ENCODE data around the gene FAM131A. TPM values are rescaled to one million over a fixed set of nuclear protein-coding genes. Genes with fewer than 3 reads are reported as not detected.

Gene FAM131A
- total RNA-seq, 1 donor from 2014 or later: 6.7 TPM

DNA sequence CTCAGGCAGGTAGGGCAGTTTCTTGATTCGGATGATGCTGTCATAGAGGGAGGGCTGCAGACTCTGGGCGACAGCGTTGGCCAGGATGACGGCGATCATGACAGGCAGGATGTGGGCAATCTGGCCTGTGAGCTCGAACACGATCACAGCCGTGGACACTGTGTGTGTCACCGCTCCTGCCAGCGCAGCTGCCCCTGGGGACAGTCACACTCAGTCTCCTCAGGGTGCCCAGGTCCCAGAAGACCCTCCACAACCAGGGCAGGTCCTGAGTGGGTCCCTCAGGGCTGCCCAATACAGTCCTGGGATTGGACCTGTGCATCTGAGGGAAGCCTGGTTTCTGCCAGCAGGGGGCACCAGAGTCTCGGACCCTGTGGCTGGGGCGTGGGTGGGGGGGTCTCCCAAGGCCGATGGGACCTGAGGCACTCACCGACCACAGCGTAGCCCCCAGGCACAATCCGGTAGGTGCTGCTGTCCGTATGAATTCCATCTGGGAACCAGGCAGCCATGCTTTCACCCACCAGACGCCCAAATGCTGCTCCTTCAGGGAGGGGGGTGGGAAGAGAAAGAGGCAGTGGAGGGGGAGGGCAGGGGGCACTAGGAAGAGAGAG, 16.8 kb downstream of the FAM131A start:
- intact Hi-C loops (cut with micrococcal nuclease): no loop called here

DNA sequence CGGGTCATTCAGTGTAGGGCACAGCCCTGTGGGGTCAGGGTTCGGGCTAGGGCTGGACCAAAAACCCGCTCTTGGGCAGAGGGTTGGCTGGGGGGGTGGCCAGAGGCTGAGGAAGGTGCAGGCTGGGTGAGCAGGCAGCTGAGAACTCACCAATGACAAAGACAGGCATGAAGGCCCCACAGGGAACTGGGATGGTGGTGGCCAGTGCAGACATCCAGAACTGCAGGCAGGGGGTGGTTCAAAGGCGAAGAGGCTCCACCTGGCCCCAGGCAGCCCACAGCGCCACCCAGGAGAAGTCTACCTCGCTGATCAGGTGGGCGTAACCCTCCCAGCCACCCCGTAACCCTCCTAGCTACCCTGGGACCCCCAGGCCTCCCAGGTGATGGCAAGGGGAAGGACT, 17.4 kb downstream of the FAM131A start:
- intact Hi-C loops (cut with micrococcal nuclease): no loop called here

DNA sequence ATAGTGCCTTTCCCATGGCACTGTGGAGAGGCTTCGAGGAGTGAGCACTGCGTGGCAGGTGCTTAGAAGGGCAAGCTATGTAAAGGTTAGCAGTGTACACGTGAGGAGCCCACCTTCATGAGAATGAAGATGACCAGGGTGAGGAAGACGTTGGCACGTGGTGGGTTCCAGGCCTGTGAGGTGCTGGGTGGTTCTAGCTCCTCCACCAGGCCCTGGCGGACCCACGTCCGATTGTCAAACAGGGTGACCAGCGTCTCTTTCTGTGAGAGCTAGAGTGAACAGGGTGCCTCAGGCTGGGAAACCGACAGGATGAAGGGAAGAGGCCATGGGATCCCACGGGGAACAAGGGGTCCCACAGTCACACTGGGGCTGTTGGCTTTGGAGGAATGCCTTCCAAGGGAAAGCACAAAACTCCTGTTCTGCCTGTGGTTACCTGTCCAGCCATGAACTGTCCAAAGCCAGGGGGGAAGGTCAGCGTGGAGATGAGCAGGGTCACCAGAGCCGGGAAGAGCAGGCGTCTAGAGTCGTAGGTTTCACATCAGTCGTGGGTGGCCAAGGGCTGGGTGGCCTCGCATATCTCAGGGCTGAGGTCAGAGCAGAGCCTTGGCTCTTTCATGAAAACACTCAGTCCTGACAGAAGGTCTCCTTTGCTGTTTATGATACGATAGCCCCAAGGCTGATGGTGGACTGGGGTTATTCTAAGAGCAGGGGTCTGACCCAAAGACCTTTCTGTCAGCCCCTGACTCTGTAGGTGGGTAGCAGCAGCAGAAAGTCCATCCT, 18.1 kb downstream of the FAM131A start:
- intact Hi-C loops (cut with micrococcal nuclease): no loop called here

DNA sequence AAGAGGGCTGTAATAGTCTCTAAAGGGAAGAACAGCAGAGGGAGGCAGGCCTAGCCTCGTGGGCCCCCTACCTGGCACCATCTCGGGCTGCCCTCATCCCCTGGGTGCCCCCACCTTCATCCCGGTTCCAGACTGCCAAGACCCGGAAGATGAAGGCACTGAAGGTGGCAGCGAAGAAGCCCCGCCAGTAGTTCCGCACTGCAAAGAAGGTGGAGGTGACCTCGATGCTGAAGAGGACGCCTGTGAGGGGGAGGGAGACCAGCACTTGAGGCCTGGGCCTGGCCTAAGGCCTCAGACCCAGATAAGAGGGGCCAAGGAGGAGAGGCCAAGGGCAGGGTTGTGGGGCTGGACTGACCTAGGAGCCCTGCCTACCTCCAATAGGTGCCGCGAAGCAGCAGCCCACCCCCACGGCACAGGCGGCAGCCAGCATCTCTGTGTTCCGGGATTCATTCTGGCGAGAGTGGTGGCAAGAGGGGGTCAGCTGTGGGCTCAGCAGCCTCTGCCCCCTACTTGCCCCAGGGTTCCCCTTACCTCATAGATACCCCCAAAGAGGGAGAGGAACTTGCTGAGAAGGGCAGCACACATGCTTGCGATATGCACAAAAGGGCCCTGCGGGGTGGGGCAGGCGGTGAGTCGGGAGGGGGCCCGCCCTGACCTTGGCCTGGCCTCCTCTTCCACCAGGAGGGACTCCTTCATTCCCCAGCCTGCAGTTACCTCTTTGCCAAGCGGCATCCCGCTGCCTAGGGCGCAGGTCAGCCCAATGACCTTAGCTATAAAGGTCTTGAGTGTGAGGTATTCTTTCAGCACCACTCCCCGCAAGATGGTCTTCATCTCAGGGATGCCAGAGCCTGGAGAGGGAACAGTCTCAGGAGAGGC, 20.1 kb downstream of the FAM131A start:
- intact Hi-C loops (cut with micrococcal nuclease): no loop called here

DNA sequence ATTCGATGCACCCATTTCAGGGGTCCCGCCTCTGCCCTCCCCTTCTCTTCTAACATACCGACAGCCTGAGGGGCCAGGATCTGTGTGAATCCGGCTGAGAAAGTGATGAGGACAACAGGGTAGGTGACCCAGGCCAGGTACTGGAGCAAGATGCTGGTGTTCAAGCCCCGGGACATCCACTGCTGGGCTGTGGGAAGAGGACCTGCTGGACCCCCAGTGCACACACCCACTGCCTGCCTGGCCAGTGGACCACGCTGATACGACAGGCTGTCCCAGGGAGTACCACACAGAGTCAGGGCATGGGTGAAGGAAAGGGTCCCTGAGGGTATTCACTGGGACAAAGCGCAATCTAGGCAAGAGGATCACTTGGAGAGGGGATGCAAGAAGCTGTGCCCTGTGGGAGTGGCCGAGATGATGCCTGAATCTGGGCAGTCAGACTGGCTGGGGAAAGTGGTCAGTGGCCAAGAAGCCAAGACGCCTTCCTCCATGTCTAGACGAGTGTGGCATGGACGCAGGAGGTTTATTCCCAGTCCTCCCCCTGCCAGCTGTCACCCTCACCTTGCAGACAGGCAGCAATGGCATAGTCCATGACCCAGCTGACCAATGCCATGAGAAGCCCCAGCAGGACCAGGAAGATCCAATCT, 20.8 kb downstream of the FAM131A start:
- intact Hi-C loops (cut with micrococcal nuclease): no loop called here

DNA sequence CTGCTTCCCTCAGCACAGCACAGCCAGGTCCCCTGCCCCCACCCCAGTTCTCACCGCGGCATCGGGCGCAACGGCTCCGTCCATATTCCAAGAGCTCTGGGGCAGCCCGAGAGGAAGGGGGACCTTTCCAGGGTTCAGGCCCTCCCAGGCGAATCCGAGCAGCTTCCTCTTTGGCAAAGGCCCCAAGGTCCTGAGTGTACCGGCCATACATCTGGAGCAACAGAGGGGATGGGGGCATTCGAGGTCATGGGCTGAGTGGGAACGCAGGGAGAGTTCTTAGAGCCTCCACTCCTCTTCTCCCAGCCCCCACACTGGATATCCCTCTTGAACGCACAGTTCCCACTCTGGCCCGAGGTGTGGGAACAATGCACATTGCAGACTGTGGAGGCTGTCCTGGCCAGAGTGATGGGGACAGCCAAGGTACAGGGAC, 21.5 kb downstream of the FAM131A start:
- intact Hi-C loops (cut with micrococcal nuclease): no loop called here

DNA sequence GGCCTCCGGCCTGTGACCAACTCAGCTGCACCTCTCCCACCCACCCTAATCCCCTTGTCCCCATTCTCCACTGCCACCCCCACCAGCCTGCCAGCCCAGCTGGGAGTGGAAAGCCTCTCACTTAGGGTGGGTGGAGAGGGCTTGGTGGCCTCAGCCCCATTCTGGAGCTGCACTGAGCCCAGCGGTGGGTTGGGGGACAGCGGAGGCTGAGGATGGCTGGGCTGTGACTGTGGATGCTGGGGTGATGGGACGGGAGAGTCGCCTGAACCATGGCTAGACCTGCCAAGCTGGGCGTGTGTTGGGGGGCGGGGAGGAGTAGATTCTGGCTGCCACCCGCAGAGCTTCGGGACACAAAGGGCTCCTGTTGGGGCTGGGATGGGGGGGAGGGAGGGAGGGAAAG, 22.2 kb downstream of the FAM131A start:
- intact Hi-C loops (cut with micrococcal nuclease): loop anchor here (5.0 kb wide), 1 partner anchor 353 kb away; the partner anchor contains the start of gene MAGEF1

DNA sequence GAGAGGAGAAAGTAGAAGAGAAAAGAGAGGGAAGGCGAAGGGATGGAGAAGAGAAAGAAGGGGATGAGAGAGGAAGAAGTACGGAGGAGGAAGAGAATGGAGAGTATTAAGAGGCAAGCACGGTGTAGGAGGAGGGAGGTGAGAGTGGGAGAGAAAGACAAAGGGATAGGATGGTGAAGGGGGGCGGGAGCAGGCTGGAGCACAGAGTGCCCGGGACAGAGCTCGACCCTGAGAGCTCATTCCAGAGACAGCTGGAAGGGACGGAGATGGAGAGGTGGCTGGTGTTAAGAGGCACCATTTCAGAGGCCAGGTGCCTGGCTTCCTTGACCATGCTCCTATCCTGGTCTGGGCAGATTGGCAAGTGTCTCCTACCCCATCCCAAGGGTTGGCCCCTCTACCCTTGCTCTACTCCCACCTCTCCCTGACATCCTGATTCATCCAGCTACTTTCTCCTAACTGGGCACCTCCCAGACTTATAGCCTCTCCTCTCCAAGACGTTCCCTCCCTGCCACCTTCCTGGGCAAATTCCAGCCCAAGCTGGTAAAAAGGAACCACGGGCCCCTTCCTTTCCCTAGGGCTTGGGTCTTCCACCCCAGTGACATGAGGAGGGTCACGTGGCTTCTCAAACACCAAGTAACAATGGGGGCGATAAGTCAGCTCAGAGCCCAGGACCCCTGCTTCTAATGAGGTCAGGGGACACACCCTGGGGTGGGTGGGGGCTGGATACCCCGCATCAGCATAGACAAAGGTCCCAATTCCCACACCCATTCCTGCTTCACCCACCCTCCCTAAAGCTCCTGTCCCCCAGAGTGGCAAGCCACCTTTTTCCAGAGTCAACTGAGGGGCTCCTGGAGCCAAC, 22.9 kb downstream of the FAM131A start:
- intact Hi-C loops (cut with micrococcal nuclease): loop anchor here (5.0 kb wide), 1 partner anchor 352 kb away; the partner anchor contains the start of gene MAGEF1

DNA sequence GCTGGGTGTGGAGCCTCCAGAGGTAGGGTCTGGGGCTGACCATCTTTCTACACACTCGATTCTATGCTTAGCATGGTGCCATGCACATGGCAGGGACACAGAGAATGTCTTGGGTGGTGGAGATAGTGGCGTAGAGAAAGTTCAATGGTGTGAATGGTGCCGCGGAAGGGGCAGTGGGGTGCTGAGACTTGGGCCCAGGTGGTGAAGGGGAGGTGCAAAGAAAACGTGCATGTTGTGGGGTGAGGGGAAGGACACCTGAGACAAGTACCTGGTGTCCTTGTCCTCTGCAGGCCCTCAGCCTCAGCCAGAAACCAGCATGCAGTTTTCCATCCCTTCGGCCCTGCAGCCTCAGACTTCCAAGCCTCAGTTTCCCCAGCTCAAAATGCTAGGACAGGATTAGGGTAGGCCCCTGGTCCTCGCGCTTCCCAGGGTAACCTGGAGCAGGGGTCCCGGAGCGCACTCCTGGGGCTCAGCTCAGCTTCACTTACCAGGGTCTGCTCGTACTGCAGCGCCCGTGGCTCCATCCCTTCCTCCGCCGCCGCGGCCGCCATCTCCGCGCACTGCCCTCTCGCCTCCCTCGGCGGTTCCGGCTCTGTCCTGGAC, 23.6 kb downstream of the FAM131A start:
- intact Hi-C loops (cut with micrococcal nuclease): loop anchor here (5.0 kb wide), 1 partner anchor 351 kb away; the partner anchor contains the start of gene MAGEF1

DNA sequence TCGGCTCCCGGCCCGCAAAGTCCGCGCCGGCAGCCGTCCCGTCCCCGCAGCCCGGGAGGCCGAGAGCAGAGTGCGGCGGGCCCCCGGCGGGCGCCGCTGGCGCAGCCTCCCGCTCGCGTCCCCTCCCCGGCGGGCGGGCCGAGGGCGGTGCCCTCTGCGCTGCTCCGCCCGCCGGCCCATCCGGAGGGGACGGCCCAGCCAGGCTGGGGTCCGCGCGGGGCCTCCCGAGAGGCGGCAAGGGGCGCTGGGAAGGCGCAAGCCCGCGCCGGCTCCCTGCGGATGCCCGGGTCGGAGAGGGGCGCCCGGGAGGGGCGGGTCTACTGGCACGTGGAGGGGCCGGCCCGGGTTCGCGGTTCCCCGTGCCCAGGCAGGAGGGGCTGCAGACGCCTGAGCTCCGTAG, 24.1 kb downstream of the FAM131A start, which contains the start of the genes CLCN2 and POLR2H:
CLCN2 (minus strand) TSS at position 74 of the 400 bp plus-strand sequence. CDS start 126 bp downstream, outside the sequence.
POLR2H (plus strand) TSS at position 179 of the 400 bp plus-strand sequence. CDS start 1,783 bp downstream, outside the sequence.
- intact Hi-C loops (cut with micrococcal nuclease): loop anchor here (5.0 kb wide), 1 partner anchor 351 kb away; the partner anchor contains the start of gene MAGEF1

DNA sequence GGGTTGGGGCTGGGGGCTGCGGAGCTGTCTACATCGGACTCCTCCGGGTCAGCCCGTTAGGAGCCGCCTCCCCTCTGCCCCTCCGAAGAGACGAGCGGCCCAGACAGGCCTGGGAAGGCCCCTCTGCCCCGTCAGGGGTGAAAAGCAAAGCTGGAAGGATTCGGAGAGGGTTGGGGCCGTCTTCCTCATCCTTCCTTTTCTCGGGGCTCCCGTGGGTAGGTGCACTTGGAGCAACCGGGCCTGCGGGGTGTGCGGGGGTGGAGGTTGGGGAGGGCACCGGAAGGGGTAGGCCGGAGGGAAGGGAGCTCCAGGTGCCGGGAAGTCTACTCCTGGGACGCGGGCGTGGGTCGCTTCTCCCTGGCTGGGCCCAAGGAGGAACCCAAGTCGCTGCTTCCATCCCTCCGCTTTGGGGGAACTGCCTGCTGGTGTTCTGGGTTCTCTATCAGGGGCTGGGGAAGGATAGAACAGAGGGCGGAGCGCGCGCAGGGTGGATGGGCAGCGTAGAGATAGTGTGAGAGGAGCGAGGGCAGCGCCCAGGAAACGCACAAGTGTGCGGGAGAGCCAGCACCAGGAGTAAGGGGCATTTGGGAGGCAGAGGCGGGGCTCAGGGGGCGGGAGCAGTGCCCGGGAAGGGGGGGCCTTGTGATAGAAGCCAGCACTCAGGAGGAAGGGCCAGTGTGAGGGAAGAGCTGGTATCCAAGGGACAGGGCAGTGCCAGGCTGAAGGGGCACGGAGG, 24.7 kb downstream of the FAM131A start:
- intact Hi-C loops (cut with micrococcal nuclease): loop anchor here (2.0 to 5.0 kb wide), 5 partner anchors 151 to 1569 kb away; partner anchors contain the start of genes ATP11B, MAGEF1 and PARL

DNA sequence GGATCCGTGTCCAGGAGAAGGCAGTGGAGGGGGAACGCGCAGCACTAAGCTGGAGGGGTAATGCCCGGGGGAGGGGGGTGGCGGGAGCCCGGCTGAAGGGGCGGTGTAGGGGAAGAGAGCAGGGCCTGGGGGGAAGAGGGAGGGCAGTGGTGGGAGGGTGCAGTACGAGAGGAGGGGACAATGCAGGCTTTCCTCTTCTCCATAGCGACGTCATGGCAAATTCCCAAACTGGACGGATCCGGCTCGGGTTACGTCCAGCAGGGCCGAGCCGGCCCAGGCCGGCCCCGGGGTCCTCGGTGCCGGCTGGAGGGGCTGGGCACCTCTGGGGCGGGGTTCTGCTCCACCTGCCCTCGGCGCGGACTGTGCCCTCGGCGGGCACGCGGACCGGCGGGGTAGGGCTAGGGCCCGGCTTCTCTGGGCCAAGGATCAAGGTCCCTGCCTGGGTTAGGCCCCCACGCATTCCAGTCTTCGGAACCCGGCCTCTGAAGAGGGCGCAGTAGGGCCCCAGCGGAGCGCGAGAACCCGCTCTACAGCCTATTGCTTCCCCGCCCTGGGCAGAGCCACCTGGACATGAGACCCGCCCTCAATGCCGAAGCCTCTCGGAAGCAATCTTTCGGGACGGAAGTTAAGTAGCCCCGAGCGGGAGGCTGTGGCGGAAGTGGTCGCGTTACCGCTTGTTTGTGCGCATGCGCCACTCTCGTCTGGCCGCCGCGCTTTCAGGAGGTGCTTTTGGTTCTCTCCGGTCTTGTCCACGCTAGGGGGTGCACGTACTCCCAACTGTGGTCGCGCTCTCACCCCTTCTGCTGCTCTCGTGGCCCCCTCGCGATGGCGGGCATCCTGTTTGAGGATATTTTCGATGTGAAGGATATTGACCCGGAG, 25.5 kb downstream of the FAM131A start:
- intact Hi-C loops (cut with micrococcal nuclease): loop anchor here (1.0 to 5.0 kb wide), 16 partner anchors 28 to 1570 kb away; partner anchors contain the start of genes ABCC5, ABCF3, AP2M1 and ATP11B

DNA sequence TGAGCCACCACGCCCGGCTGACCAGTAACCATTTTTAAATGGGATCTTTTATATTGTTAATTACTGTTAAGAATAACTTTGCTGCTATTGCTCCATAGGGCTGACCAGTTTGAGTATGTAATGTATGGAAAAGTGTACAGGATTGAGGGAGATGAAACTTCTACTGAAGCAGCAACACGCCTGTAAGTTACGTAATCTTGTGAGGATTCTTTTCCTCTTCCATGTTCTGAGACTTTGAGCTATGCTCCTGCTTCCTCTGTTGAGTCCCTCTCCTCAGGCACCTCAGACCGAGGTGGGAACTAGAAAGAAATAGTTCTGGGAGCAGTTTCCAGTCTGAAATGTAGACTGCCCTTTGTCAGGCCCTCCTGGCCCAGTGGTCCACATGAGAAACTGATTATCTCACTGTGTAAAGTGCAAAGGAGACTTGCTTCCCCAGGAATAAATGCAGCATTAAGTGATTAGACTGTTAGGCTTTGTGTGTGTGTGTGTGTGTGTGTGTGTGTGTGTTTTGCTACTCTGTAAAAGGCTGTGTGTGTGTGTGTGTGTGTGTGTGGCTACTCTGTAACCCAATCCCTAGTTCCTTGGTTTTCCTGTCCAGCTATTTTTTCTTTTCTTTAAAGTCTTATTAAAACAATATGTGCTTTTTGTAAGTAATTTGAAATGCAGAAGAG, 29.4 kb downstream of the FAM131A start:
- intact Hi-C loops (cut with micrococcal nuclease): no loop called here

DNA sequence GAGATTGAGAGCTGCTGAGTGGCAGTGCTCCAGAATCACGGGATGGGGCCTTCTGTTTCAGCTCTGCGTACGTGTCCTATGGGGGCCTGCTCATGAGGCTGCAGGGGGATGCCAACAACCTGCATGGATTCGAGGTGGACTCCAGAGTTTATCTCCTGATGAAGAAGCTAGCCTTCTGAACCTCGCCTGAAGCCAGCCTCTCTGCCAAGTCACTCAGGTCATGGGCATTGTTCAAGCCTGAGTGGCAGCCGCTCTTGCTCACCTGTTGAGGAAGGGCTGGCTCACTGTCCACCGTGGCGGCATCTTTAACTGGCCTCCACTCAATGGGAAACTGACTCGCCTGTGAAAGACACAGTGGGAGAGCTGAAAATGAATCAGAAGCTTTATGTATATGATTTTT, 30.7 kb downstream of the FAM131A start:
- intact Hi-C loops (cut with micrococcal nuclease): no loop called here

DNA sequence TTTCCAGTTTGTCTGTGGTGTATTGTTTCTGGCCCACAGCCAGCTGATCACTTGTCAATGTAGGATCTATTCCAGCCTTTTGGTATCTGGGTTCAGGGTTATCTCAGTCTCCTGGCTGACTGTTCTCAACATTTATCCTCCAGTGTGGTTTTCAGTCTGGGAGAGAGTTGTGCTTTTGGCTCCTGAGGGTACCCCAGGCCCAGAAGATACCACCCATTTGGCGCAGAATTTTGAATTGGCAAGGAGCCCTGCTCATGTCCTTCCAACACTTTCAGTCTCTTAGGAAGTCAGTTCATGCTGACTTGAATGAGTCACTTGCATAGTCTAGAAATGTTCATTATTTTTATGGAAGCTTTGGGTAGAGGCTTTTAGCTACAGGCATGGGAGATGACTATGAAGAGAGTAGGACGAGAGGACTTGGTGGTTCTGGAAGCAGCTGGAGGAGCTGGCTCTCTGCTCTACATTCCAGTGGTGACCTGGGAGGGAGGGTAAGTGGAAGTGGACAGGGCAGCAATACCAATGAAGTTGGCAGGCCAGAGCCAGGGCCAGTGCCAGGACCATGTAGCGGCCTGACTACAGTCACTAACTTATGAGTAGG, 31.3 kb downstream of the FAM131A start:
- intact Hi-C loops (cut with micrococcal nuclease): no loop called here

DNA sequence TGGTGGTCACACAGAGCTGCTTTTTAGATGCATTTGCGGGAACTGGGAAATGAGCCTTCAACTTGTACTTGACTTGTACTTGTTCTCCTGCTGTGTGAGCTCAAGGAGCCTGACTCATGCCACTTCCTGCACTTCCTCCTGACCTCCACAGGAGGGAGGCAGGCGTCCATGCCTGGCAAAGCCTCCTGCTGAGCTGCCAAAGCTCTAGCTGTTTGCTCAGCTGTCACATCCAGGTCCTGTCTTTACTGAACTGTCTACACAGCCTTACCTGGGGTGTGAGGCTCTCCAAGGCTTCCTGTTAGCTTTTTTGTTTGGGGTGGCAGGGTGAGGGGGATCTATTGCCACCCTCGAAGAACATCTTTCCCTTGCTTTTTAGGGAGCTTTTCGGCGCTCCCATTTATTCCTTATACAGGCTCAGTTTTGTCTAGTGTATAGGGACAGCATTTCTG, 34.2 kb downstream of the FAM131A start:
- intact Hi-C loops (cut with micrococcal nuclease): loop anchor here (1.0 to 5.0 kb wide), 5 partner anchors 47 to 406 kb away; no protein-coding TSS in a partner anchor
